Astrocyte of the cerebellum (primary cell): ENCODE measurements around the gene TIMM17A.

Experiments
- DNase-seq: peaks from one replicate; pipeline ENCODE4 v3.0.0-alpha.2; 2011; ENCODE audit warnings: low read depth
- H3K4me3 ChIP-seq: 2 replicates; pipeline ENCODE4 v1.5.1; 2011; ENCODE audit warnings: mild to moderate bottlenecking, low read depth, low read length, moderate library complexity
- CTCF ChIP-seq: IDR thresholded peaks from 2 replicates; pipeline ENCODE4 v1.5.1; 2012; ENCODE audit warnings: low read length, low read depth, moderate library complexity, mild to moderate bottlenecking; ENCODE audit errors: missing control alignments
- in situ Hi-C: cut with HindIII; loops from 2 replicates; pipeline ENCODE4 v1.10.0; 2017; ENCODE audit warnings: low sequenced_read_pairs

Gene TIMM17A

GRCh38 chr1:202012544-202013478 is 57.5 kb downstream of the TIMM17A start:
- no peak overlapping the region for H3K4me3 ChIP-seq
- no peak for TF ChIP-seq CTCF
- in situ Hi-C loops = no loop called here

GRCh38 chr1:202013603-202014002 is 58.3 kb downstream of the TIMM17A start:
- no peak overlapping the region for H3K4me3 ChIP-seq
- in situ Hi-C loops = no loop called here
- no peak for TF ChIP-seq CTCF

More at GRCh38 chr1:202012544-202013478, 57.5 kb downstream of the TIMM17A start:
- no peak for DNase-seq

GRCh38 chr1:202014060-202014459 is 58.8 kb downstream of the TIMM17A start:
- H3K4me3 ChIP-seq = no peak overlapping the region
- TF ChIP-seq CTCF = no peak
- no peak for DNase-seq
- in situ Hi-C loops = no loop called here

More at GRCh38 chr1:202013603-202014002, 58.3 kb downstream of the TIMM17A start:
- no peak for DNase-seq

- no peak for TF ChIP-seq CTCF
- no peak for DNase-seq
- in situ Hi-C loops = no loop called here
Measured at GRCh38 chr1:202014915-202015661, 59.8 kb downstream of the TIMM17A start.

DNA sequence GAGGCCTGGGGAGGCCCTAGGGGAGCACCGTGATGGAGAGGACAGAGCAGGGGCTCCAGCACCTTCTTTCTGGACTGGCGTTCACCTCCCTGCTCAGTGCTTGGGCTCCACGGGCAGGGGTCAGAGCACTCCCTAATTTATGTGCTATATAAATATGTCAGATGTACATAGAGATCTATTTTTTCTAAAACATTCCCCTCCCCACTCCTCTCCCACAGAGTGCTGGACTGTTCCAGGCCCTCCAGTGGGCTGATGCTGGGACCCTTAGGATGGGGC is 60.3 kb downstream of the TIMM17A start:
- in situ Hi-C loops = no loop called here
- no peak overlapping the region for H3K4me3 ChIP-seq
- TF ChIP-seq CTCF = no peak
- no peak for DNase-seq

More at GRCh38 chr1:202014915-202015661, 59.8 kb downstream of the TIMM17A start:
- H3K4me3 ChIP-seq = no peak overlapping the region

DNA sequence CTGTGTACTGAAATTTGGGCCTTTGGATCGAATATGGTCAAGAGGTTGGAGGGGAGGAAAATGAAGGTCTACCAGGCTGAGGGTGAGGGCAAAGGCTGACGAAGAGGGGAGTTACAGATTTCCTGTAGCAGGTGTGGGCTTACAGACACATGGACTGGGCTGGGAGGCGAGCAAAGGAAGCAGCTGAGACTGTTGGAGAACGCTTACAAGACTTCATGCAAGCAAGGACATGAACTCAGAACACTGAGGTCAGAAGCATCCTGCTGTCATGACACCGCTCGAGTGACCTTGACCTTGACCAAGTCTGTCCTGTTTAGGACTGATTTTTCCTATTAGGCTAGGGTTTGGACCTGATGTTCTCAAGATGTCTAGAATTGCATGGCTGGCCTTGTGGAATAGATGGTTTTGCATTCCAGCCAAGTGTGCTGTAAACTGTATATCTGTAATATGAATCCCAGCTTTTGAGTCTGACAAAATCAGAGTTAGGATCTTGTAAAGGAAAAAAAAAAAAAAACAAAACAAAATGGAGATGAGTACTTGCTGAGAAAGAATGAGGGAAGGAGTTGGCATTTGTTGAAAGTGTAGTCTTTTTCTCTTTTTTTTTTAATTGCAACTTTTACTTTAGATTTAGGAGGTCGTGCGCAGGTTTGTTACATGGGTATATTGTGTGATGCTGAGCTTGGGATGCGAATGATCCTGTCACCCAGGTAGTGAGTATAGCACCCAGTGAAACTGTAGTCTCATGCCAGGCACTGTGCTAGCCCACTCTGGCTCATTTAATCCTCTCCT is 60.9 kb downstream of the TIMM17A start:
- in situ Hi-C loops = no loop called here
- TF ChIP-seq CTCF = no peak
- no peak for DNase-seq

More for the DNA sequence above, 60.9 kb downstream of the TIMM17A start:
- H3K4me3 ChIP-seq = no peak overlapping the region
